Measurements from ENCODE around the gene ANKDD1A. TPM values are rescaled to one million over a fixed set of nuclear protein-coding genes. Genes with fewer than 3 reads are reported as not detected.

Gene ANKDD1A
- polyA plus RNA-seq, 1 donor from 2014 or later: 7.0 TPM

- Histone ChIP-seq H3K36me3 (ENCODE audit: insufficient read depth, low read length) (peaks cover 3% of the 10 kb centered on the region), H3K27ac (ENCODE audit: low read length) (no peak overlapping the region), H3K79me2 (replicated peaks; ENCODE audit: insufficient read depth, low read length) (peaks cover 16% of the 10 kb centered on the region)
These were observed 70.8 kb downstream of the ANKDD1A start for GRCh38 chr15:64982472-64982871.

GRCh38 chr15:64985366-64986033 lies 73.8 kb downstream of the ANKDD1A start:
- Histone ChIP-seq H3K9me3 (ENCODE audit: low read length) (no peaks in the 10 kb centered on the region), H3K27me3 (ENCODE audit: insufficient read depth, low read depth, low read length) (no peaks in the 10 kb centered on the region), H3K4me3 (ENCODE audit: low read length) (no peak overlapping the region), H3K4me2 (ENCODE audit: low read length) (no peak overlapping the region), H4K20me1 (ENCODE audit: insufficient read depth) (no peaks in the 10 kb centered on the region), H3K79me2 (replicated peaks; ENCODE audit: insufficient read depth, low read length) (peaks cover 20% of the 10 kb centered on the region), H3K27ac (ENCODE audit: low read length) (no peak overlapping the region), H3K9me2 (ENCODE audit: insufficient read depth, low read length) (no peaks in the 10 kb centered on the region), H3K9ac (ENCODE audit: low read length) (no peak overlapping the region), H3F3A (ENCODE audit: insufficient read depth, low read length, poor library complexity, severe bottlenecking) (no peaks in the 10 kb centered on the region), H3K36me3 (ENCODE audit: insufficient read depth, low read length) (peaks cover 3% of the 10 kb centered on the region), H2AFZ (ENCODE audit: low read depth, low read length) (no peak overlapping the region)
- TF ChIP-seq POLR2AphosphoS5 (IDR thresholded peaks at IDR 0.05) (no peak), SMC3 (conservative IDR thresholded peaks at IDR 0.05; ENCODE audit: poor library complexity) (no peak), EZH2 (IDR thresholded peaks at IDR 0.05; ENCODE audit: borderline replicate concordance, insufficient read depth, low read length, poor library complexity, severe bottlenecking) (no peak), MXI1 (conservative IDR thresholded peaks at IDR 0.05; ENCODE audit: poor library complexity, severe bottlenecking) (no peak), TAF1 (IDR thresholded peaks at IDR 0.05; ENCODE audit: low read depth) (no peak), EP300 (conservative IDR thresholded peaks at IDR 0.05; ENCODE audit: poor library complexity, severe bottlenecking) (no peak), RAD21 (conservative IDR thresholded peaks at IDR 0.05) (no peak)
- TF ChIP-seq, protein P1, sequence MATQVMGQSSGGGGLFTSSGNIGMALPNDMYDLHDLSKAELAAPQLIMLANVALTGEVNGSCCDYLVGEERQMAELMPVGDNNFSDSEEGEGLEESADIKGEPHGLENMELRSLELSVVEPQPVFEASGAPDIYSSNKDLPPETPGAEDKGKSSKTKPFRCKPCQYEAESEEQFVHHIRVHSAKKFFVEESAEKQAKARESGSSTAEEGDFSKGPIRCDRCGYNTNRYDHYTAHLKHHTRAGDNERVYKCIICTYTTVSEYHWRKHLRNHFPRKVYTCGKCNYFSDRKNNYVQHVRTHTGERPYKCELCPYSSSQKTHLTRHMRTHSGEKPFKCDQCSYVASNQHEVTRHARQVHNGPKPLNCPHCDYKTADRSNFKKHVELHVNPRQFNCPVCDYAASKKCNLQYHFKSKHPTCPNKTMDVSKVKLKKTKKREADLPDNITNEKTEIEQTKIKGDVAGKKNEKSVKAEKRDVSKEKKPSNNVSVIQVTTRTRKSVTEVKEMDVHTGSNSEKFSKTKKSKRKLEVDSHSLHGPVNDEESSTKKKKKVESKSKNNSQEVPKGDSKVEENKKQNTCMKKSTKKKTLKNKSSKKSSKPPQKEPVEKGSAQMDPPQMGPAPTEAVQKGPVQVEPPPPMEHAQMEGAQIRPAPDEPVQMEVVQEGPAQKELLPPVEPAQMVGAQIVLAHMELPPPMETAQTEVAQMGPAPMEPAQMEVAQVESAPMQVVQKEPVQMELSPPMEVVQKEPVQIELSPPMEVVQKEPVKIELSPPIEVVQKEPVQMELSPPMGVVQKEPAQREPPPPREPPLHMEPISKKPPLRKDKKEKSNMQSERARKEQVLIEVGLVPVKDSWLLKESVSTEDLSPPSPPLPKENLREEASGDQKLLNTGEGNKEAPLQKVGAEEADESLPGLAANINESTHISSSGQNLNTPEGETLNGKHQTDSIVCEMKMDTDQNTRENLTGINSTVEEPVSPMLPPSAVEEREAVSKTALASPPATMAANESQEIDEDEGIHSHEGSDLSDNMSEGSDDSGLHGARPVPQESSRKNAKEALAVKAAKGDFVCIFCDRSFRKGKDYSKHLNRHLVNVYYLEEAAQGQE (IDR thresholded peaks at IDR 0.05; ENCODE audit: borderline replicate concordance): no peak
- TF ChIP-seq, protein P2, sequence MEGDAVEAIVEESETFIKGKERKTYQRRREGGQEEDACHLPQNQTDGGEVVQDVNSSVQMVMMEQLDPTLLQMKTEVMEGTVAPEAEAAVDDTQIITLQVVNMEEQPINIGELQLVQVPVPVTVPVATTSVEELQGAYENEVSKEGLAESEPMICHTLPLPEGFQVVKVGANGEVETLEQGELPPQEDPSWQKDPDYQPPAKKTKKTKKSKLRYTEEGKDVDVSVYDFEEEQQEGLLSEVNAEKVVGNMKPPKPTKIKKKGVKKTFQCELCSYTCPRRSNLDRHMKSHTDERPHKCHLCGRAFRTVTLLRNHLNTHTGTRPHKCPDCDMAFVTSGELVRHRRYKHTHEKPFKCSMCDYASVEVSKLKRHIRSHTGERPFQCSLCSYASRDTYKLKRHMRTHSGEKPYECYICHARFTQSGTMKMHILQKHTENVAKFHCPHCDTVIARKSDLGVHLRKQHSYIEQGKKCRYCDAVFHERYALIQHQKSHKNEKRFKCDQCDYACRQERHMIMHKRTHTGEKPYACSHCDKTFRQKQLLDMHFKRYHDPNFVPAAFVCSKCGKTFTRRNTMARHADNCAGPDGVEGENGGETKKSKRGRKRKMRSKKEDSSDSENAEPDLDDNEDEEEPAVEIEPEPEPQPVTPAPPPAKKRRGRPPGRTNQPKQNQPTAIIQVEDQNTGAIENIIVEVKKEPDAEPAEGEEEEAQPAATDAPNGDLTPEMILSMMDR (IDR thresholded peaks at IDR 0.05; ENCODE audit: poor library complexity, severe bottlenecking): no peak

More at GRCh38 chr15:64982472-64982871, 70.8 kb downstream of the ANKDD1A start:
- TF ChIP-seq TAF1 (IDR thresholded peaks at IDR 0.05; ENCODE audit: low read depth) (no peak), EP300 (conservative IDR thresholded peaks at IDR 0.05; ENCODE audit: poor library complexity, severe bottlenecking) (no peak)
- H3K9ac ChIP-seq (ENCODE audit: low read length): no peak overlapping the region
- H3F3A ChIP-seq (ENCODE audit: insufficient read depth, low read length, poor library complexity, severe bottlenecking): no peaks in the 10 kb centered on the region
- no peaks in the 10 kb centered on the region for H3K27me3 ChIP-seq (ENCODE audit: insufficient read depth, low read depth, low read length)
- H4K20me1 ChIP-seq (ENCODE audit: insufficient read depth): no peaks in the 10 kb centered on the region
- no peaks in the 10 kb centered on the region for H3K9me2 ChIP-seq (ENCODE audit: insufficient read depth, low read length)
- no peak overlapping the region for H3K4me3 ChIP-seq (ENCODE audit: low read length)
- no peak overlapping the region for H2AFZ ChIP-seq (ENCODE audit: low read depth, low read length)
- no peak overlapping the region for H3K4me2 ChIP-seq (ENCODE audit: low read length)
- no peaks in the 10 kb centered on the region for H3K9me3 ChIP-seq (ENCODE audit: low read length)

Measured in neural cell (in vitro differentiated cells).